HG03460 (cell line): ENCODE data around the gene AHDC1.

Experiments
- ATAC-seq: cut with Tn5 transposase; IDR thresholded peaks from one replicate; pipeline ENCODE4 v1.9.1; 2021; ENCODE audit not compliant: unreplicated experiment

Gene AHDC1

GRCh38 chr1:27599605-27600497, 4.1 kb downstream of the AHDC1 start:
- ATAC-seq, result no peak

- no peak for ATAC-seq
These were observed 4.9 kb downstream of the AHDC1 start for GRCh38 chr1:27598902-27599528.

- ATAC-seq, result no peak
These were observed 5.7 kb downstream of the AHDC1 start for GRCh38 chr1:27598295-27598687.

- ATAC-seq, result no peak
These were observed 6.2 kb downstream of the AHDC1 start for GRCh38 chr1:27597516-27598294.

- ATAC-seq, result no peak
These were observed 7.0 kb downstream of the AHDC1 start for GRCh38 chr1:27596986-27597385.

- ATAC-seq, result no peak
These were observed 7.7 kb downstream of the AHDC1 start for GRCh38 chr1:27596261-27596660.

- no peak for ATAC-seq
These were observed 8.3 kb downstream of the AHDC1 start for GRCh38 chr1:27595597-27595996.

GRCh38 chr1:27594564-27595510, 9.1 kb downstream of the AHDC1 start:
- no peak for ATAC-seq

GRCh38 chr1:27593678-27594563, 10.0 kb downstream of the AHDC1 start:
- no peak for ATAC-seq

GRCh38 chr1:27592931-27593677, 10.8 kb downstream of the AHDC1 start:
- no peak for ATAC-seq

GRCh38 chr1:27592232-27592930, 11.6 kb downstream of the AHDC1 start:
- ATAC-seq, result no peak

- ATAC-seq, result no peak
These were observed 12.3 kb downstream of the AHDC1 start for GRCh38 chr1:27591622-27592021.

- ATAC-seq, result no peak
These were observed 12.9 kb downstream of the AHDC1 start for GRCh38 chr1:27590917-27591508.

- ATAC-seq, result no peak
These were observed 14.0 kb downstream of the AHDC1 start for GRCh38 chr1:27589841-27590426.

- ATAC-seq, result no peak
These were observed 14.5 kb downstream of the AHDC1 start for GRCh38 chr1:27589441-27589840.

- no peak for ATAC-seq
These were observed 15.4 kb downstream of the AHDC1 start for GRCh38 chr1:27588256-27589232.
